NCI-H526 treated with DMSO at 0.1 percent for 48 hours (cell line): Measurements from ENCODE around the gene OSGEP.

Experiments
- DNase-seq: peaks from one replicate; lab custom pipeline; 2025; lab: John Stamatoyannopoulos, UW

OSGEP gene

DNA sequence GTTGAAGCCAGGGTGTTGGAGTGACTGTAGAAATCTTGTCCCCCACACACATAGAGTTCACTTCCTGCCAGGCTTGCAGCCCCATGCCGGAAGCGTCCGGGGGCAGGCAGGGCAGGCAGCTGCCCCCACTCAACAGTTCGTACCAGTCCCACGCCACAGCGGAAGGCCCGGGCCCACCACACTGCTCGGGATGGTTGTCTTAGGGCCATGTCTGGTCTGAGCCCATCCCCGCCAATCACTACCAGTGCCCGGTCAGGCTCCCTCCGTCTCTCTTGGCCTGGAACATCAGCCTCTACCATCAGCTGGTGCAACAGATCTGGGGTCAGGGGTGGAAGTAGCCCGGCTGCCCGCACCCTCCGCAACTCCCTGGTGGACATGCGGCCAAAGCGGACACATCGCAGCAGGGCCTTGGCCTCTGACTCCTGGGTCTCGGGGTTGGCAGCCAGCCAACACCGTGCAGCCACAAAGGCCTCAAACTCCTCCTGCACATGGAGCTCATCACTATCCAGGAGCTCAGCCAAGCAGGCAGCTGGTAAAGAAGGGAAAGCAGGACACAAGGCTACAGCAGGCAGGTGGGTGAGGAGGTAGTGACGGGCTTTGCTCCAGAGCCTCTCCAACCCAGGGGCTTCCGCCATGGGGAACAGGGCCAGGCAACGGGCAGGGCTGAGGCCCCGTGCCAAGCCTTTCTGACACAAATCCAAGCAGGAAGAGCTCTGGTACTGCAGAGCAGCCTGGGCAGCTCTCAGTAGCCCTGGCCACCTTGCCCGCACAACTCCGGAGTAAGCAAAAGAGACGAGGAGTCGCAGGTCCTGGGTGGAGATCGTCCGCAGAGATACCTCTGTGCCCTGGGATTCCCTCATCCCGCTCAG is 24.6 kb downstream of the OSGEP start:
- DNase-seq = no peak

DNA sequence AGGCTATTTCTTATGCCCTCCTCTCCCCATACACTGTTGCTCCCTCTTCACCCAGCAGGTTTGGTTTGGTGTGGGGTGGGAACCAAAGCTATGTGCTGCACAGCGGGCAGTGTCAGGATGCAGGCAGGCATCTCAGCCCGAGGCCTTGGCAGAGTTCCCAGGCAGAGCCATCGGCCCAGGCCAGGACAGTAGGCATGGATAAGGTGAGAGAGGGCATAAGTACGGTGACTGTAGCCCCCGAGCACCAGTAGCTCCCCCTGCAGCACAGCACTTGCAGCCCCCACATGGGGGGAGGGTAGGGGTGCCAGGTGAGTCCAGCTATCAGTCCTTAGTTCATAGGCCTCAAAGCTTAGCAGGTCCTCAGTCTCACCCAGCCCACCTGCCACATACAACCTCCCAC is 25.8 kb downstream of the OSGEP start:
- DNase-seq = no peak

DNA sequence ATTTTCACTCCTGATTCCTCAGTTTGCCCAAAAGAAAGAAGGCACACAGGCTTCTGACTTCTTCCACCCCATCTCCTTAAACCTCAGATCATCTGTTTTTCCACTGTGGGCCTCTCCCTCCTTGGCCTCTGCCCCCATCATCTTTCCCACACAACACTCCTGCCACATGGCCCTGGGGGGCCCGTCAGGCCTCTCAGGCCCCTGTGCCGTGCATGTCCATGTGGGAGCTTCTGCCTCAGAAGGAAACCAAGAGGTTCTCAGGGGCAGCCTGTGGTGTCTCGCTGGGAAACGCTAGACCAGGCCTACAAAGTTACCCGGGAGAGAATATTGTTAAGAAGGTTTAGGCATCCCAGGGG is 26.6 kb downstream of the OSGEP start:
- no peak for DNase-seq

DNA sequence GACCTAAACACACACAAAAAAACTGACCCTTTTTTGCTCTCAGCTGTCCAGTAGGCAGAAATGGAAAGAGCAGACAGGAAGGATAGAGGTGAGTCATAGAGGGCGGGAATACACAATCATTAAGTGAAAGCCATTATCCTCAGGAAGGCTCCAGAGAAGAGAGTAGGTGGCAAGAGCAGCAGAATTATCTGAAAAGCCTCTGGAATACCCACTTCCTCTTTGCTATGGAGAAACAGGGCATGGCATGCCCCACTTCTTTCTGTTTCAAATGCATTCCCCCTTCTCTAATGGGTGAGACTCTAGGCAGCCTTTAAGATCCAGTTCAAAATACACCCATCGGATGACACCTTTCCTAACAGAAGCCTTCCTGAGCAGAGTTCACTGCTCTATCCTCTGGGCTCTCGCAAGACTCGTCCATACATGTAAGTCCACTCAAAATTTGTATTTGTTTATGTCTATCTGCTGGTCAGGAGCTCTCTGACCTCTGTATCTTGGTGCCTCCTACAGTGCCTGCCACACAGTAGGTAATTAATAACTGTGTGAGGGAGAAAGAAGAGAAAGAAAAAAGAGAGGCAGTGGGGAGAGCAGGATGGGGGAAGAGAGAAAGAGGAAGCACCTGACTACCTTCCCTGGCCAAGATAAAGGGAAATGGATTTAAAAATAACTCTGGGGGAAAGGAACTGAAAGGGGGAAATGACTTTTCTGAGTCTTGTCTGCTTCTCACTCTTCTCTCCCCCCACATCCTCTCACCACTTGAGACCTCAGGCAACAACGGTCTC is 27.2 kb downstream of the OSGEP start:
- DNase-seq = no peak

DNA sequence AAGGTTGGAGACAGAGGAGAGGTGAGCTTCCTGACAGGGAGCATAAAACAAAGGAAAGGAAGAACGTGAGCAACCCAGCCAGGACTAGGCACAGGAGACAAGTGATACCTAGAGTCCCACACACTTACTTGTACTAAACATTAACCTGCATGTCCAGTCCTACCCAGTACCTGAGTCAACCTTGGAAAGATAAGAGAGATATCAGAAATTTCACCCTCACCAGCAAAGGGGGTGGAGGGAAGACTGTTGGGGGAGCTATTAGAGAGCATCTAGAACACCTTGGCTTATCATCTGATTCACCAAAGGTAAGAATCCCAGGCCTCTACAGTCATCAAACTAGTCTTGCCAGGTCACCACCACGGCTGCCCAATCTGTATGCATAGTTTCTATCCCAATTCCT is 29.8 kb downstream of the OSGEP start:
- no peak for DNase-seq

DNA sequence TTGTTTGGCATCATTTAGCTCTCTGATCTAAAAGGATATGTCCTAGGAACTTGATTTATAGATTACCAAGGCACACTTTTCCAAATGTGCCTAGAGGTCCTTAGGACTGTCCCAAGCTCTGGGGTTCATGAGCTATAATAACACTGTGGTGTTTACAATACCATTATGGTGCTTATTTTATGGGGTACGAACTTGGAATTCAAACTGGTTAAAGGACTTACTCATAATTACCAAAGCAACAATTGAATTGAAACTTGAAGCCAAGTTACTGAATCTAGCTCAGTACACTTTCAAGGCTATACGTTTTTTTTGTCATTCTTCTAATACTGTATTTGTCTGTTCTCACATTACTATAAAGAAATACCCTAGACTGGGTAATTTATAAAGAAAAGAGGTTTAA is 31.7 kb downstream of the OSGEP start:
- no peak for DNase-seq

DNA sequence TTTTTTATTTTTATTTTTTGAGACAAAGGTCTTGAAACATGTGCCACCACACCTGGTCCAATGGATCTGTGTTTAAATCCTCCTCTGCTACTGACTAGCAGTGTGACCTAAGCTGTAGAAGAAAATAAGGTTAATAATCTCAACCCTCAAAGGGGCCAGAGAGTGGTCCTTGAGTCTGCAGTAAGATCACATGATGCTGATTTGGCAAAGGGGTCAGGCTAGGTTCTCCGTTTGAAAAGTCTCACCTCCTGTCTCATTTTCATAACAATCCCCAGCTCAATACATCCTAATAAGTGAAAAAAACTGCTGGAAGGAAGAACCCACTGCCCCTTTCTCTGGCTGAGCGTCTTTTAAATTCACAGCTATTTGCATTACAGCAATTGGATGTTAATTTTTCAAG is 33.3 kb downstream of the OSGEP start:
- no peak for DNase-seq

DNA sequence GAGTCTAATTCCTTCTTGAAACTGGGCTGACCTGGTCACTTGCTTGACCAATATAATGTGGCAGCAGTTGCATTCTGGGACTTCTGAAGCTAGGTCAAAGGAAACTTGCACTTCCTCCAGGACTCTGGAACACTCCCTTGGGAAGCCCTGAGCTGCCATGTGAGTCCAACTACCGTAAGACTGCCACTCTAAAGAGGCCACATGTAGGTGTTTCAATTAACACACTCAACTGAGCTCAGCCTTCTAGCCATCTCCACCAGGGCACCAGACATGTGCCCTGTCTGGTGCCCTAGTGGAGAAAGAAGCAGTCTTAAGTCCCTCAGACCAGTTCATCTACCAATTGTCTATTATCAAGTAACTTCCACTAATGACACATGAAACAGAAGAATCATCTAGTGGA is 35.2 kb downstream of the OSGEP start:
- no peak for DNase-seq

DNA sequence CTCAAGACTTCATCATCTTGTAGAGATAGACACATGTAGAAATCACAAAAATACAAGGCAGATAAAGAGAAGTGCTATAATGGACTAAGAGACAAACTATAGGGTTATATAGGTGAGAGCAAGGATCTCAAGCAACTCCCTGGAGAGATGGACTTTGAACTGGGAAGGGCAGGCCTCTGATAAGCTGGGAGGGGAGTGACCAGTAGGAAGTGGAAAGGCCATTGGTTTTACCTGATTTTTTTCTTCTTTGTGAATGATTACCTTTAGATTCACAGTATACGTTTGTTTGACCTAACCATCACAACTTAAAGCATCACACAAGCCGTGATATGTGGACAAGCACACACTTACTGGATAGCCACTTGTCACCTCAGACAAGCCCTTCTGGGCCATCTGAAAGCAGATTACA is 36.1 kb downstream of the OSGEP start:
- no peak for DNase-seq

DNA sequence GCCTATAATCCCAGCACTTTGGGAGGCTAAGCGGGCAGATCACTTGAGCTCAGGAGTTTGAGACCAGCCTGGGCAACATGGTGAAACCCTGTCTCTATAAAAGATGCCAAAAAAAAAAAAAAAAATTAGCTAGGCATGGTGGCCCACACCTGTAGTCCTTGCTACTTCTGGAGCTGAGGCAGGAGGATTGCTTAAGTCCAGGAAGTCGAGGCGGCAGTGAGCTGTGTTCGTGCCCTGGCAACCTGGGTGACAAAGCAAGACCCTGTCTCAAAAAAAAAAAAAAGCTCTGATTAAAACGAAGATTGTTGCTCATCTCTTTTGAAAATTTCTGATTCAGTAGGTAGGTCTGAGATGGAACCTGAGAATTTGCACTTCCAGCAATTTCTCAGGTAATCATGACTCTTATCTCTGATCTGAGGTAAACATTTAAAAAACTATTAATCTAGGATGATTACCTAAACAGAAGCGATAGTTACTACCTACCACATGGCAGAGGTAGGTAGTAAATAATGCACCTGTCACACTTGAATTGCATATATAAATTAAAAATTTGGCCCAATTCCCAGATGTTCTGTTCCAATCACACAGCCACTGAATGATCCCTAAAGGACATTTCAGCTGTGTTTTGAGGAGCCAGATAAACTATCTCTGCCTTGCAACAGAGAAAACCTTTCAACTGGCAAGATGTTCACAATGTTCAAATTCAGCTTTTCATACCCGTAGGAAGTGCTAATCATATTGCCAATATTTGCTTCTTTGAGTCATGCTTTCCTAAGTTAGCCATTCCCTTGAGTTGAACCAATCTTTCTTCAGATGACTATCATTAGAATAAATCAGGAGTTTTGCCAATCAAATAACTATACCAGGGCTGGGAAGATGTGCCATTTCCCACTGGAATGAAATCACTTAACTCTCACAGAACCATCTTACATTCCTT is 37.1 kb downstream of the OSGEP start:
- no peak for DNase-seq

DNA sequence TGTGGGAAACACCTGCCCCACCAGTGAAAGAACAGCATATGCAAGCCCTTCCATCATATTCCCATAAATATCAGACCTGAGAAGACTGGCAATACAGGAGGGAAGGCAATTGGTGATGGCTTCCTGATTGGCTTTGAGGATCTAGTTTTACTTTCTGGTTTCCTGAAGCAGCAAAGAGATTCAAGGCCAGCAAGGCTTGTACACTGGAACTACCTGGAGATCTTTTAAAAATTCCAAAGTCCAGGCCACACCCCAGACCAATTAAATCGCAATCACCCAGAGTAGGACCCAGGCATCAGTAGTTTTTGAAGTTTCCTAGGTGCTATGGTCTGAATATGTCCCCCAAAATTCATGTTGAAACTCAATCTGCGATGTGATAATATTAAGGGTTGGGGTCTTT is 38.4 kb downstream of the OSGEP start:
- no peak for DNase-seq

DNA sequence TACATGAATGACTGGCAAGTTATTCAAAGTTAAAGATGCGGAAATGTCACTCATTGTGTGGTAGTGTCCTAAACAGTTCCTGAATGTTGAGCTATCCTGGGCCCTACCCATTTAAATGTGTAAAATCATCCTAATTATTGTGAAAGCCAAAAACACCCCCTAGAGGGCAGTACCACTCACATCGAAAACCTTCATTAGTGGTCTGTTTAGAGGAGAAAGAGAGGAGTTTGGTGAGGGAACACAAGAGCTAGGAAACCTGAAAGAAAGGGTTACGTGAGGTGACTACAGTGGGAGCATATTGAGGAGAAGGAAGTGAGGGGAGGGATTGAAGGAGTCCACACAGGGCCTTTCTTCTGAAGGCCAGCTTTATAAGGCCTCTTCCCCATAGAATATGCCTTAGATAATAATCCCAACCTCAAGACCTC is 38.8 kb downstream of the OSGEP start:
- DNase-seq = peak; percentile 5

DNA sequence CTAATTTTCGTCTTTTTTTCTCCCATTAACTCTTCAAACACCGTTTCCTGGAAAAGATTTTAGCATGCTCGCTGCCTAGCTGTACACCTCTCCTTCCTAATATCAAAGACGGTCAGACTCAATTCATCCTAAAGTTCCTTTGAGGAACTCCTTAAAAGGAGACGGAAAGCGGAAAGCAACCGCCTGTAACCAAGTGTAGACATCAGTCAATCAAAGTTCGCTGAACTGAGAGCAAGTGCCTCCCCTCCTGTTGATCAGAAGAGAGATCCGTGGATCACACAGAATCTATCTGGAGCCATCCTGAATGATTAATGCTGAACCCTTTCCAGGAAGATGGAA is 40.9 kb downstream of the OSGEP start:
- DNase-seq = no peak

DNA sequence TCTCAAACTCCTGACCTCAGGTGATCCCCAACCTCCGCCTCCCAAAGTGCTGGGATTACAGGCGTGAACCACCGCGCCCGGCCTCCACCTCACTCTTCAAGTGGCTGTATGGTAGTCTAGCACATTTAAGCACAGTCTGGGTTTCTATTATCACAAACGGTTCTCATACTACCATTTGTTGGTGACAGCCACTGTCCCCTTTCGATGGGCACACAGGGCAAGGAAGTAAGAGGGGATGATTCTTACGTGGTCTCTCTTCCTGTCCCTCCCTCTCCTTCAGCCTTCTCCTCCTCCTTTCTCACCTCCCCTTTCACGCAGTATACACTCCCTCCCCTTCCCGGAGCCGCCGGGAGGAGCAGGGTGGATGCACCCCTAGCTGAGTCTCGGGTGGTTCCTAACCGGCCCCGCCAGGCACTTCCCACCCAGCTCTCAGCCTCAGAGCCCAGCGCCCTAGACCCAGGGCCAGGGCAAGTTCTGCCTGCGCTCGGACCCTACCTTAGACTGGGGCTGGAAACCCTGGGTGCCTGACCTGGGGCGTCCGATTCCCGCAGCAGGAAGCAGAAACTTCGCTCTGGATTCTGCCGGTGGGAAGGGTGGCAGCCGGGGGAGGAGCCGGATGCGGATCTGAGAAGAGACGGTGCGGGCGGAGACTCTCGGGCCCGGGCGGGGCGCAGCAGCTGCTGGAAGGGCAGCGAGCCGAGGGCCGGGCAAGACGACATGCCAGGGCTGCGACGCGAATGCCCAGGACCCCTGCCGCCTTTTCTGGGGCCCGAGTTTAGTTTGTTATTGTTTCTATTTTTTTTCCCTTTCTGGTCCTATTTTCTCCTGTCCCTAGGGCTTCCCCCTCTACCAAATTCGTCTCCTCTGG is 41.5 kb downstream of the OSGEP start, which contains the start of gene TEP1:
TEP1 (minus strand) TSS at position 626 of the 868 bp plus-strand sequence. CDS start 5,062 bp downstream, outside the sequence.
- peak; percentile 84 for DNase-seq

DNA sequence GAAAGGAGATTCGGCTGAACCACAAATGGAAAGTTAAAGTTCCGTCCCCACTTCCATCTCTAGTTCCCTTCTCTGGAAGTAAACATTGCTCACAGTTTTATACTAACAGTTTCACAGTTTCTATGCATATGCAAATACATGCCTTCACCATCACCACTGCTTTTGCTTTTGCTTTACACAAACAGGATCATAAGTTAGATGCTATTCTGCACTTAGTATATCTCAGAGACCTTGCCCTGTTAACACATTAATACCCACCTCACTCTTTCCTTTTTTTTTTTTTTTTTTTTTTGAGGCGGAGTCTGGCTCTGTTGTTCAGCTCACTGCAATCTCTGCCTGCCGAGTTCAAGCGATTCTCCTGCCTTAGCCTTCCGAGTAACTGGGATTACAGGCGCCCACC is 42.2 kb downstream of the OSGEP start:
- DNase-seq = no peak

DNA sequence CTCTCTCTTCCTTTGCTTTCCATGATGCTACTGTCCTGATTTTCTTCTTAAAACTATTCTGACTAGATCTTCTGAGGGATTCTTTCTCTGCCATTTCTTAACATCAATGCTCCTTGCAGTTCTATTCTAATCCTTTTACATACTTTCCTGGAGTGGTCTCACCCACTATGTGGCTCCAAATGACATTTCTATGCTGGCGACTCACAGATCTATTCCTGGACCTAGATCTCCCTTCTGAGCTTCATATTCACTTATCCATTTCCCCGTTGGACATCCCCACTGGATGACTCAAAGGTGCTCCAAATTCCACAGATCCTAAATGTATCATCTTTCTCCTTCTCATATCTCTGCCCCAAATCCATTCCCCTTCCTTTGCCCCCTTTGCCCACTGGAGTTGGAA is 45.4 kb downstream of the OSGEP start:
- DNase-seq = no peak

DNA sequence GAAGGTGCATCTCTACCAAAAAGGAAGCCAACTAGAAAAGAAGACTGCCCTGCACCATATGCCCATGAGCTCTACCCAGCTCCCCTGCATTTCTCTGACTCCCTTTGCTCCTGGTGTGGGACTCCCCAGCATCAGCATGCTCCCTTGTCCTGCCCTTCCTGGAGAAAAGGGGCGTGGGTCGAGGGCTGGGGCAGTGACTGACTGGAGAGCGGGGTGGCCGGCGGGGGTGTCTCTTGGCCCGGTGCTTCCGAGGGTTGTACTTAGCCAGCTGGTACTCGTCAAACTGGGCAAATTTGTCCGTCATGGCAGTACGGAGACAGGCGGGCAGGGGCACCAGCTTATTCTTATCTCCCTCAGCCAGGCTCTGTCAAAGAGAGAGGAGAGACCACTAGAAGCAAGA is 51.1 kb downstream of the OSGEP start:
- DNase-seq = no peak

DNA sequence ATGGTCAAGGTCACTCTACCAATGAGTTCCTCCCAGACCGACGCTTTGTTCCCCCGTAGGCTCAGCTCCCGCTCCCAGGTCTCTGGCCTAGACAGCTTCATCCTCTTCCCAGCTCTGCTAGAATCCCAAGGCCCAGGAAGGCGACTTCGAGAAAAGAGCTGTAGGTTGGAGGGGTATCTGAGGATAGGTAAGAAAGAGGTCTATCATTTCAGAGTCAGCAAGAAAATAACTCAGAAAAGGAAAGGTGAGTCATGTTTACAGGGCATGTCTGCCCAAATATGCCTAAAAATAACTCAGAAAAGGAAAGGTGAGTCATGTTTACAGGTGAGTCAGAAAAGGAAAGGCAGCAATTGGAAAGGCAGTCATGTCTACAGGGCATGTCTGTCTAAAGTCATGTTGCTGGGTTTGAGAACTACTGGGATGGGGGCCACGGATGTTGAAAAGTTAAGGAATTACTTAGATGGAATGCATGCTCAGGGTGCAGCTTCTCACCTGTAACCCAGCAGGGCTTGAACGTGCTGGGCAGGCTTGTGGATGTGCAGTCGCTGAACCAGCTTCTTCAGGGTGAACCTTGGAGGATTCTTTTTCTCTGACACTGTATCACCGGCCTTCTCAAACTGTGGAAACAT is 53.5 kb downstream of the OSGEP start:
- DNase-seq = no peak

DNA sequence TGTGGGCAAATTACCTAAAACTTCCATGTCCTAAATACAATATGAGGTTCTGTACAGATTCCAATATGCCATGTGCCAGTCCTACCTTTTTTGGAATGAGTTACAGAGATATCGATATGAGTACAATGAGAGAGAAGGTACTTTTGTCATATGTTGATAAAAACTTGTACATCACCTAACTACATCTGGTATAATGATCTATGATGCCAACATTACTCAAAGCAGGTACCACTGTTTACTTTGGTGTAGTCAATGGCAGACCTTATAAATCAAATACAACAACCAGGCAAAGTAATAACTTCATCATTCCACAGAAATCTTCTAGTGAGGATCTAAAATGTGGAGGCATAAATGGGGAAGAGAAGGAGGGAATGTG is 54.0 kb downstream of the OSGEP start:
- DNase-seq = no peak

DNA sequence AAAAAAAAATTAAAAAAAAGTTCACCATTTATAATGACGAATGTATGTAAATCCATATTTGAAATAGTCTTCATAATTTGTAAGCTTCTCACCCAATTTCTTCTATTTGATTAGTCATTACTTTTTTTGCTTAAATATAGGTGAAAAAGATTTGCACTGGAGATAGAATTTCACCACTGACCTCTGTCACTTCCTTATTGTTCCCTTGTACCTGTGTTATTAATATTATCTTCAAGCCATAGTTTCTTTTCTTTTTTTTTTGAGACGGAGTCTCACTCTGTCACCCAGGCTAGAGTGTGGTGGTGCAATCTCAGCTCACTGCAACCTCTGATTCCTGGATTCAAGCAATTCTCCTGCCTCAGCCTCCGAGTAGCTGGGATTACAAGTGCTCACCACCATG is 57.1 kb downstream of the OSGEP start:
- no peak for DNase-seq
